Measurements from ENCODE around the gene LRRC37B. TPM values are rescaled to one million over a fixed set of nuclear protein-coding genes. Genes with fewer than 3 reads are reported as not detected.
"Not testable (repeated sequence)": the region's sequence is repeated elsewhere in the genome, so short reads cannot be mapped to it uniquely, and the experiment has no call there.

Gene LRRC37B
- total RNA-seq, 1 experiment from 2014 or later: 30.2 TPM

GRCh38 chr17:32033812-32034211 lies 26.6 kb downstream of the LRRC37B start:
- DNase-seq (ENCODE audit: low spot score); in situ Hi-C loops (cut with HindIII; ENCODE audit: low sequenced_read_pairs): not testable (repeated sequence)

- DNase-seq (ENCODE audit: low spot score); in situ Hi-C loops (cut with HindIII; ENCODE audit: low sequenced_read_pairs): not testable (repeated sequence)
Measured at GRCh38 chr17:32040246-32040645, 33.1 kb downstream of the LRRC37B start.

GRCh38 chr17:32041306-32041875 lies 34.2 kb downstream of the LRRC37B start:
- DNase-seq (ENCODE audit: low spot score); in situ Hi-C loops (cut with HindIII; ENCODE audit: low sequenced_read_pairs): not testable (repeated sequence)

- in situ Hi-C loops (cut with HindIII; ENCODE audit: low sequenced_read_pairs); DNase-seq (ENCODE audit: low spot score): not testable (repeated sequence)
Measured at GRCh38 chr17:32042266-32042665, 35.1 kb downstream of the LRRC37B start.

GRCh38 chr17:32045611-32046010 lies 38.4 kb downstream of the LRRC37B start:
- in situ Hi-C loops (cut with HindIII; ENCODE audit: low sequenced_read_pairs): not testable (repeated sequence)

GRCh38 chr17:32047663-32048062 lies 40.5 kb downstream of the LRRC37B start:
- DNase-seq (ENCODE audit: low spot score); in situ Hi-C loops (cut with HindIII; ENCODE audit: low sequenced_read_pairs): not testable (repeated sequence)

More at GRCh38 chr17:32045611-32046010, 38.4 kb downstream of the LRRC37B start:
- not testable (repeated sequence) for DNase-seq (ENCODE audit: low spot score)

- in situ Hi-C loops (cut with HindIII; ENCODE audit: low sequenced_read_pairs); DNase-seq (ENCODE audit: low spot score): not testable (repeated sequence)
Measured at GRCh38 chr17:32054985-32055384, 47.8 kb downstream of the LRRC37B start.

GRCh38 chr17:32055425-32055824 lies 48.2 kb downstream of the LRRC37B start:
- in situ Hi-C loops (cut with HindIII; ENCODE audit: low sequenced_read_pairs); DNase-seq (ENCODE audit: low spot score): not testable (repeated sequence)

- DNase-seq (ENCODE audit: low spot score); in situ Hi-C loops (cut with HindIII; ENCODE audit: low sequenced_read_pairs): not testable (repeated sequence)
Measured at GRCh38 chr17:32056500-32056899, 49.3 kb downstream of the LRRC37B start.

GRCh38 chr17:32057460-32058105 lies 50.4 kb downstream of the LRRC37B start:
- DNase-seq (ENCODE audit: low spot score); in situ Hi-C loops (cut with HindIII; ENCODE audit: low sequenced_read_pairs): not testable (repeated sequence)

- in situ Hi-C loops (cut with HindIII; ENCODE audit: low sequenced_read_pairs); DNase-seq (ENCODE audit: low spot score): not testable (repeated sequence)
Measured at GRCh38 chr17:32060695-32061094, 53.5 kb downstream of the LRRC37B start.

- DNase-seq (ENCODE audit: low spot score); in situ Hi-C loops (cut with HindIII; ENCODE audit: low sequenced_read_pairs): not testable (repeated sequence)
Measured at GRCh38 chr17:32061840-32062239, 54.7 kb downstream of the LRRC37B start.

- DNase-seq (ENCODE audit: low spot score); in situ Hi-C loops (cut with HindIII; ENCODE audit: low sequenced_read_pairs): not testable (repeated sequence)
Measured at GRCh38 chr17:32064091-32064490, 56.9 kb downstream of the LRRC37B start.

- DNase-seq (ENCODE audit: low spot score); in situ Hi-C loops (cut with HindIII; ENCODE audit: low sequenced_read_pairs): not testable (repeated sequence)
Measured at GRCh38 chr17:32066123-32066680, 59.0 kb downstream of the LRRC37B start.

- in situ Hi-C loops (cut with HindIII; ENCODE audit: low sequenced_read_pairs); DNase-seq (ENCODE audit: low spot score): not testable (repeated sequence)
Measured at GRCh38 chr17:32066863-32067642, 59.9 kb downstream of the LRRC37B start.

GRCh38 chr17:32069067-32069466 lies 61.9 kb downstream of the LRRC37B start:
- in situ Hi-C loops (cut with HindIII; ENCODE audit: low sequenced_read_pairs); DNase-seq (ENCODE audit: low spot score): not testable (repeated sequence)

- DNase-seq (ENCODE audit: low spot score); in situ Hi-C loops (cut with HindIII; ENCODE audit: low sequenced_read_pairs): not testable (repeated sequence)
Measured at GRCh38 chr17:32071961-32072360, 64.8 kb downstream of the LRRC37B start.

GRCh38 chr17:32073131-32073530 lies 65.9 kb downstream of the LRRC37B start:
- DNase-seq (ENCODE audit: low spot score); in situ Hi-C loops (cut with HindIII; ENCODE audit: low sequenced_read_pairs): not testable (repeated sequence)

- DNase-seq (ENCODE audit: low spot score): peak; percentile 73
- in situ Hi-C loops (cut with HindIII; ENCODE audit: low sequenced_read_pairs): not testable (repeated sequence)
Measured at GRCh38 chr17:32079753-32080152, 72.6 kb downstream of the LRRC37B start.
